Heart left ventricle (tissue), 16 donors: ENCODE measurements around the gene LRRC42. TPM values are rescaled to one million over a fixed set of nuclear protein-coding genes. Genes with fewer than 3 reads are reported as not detected.

Source experiments
- ATAC-seq, 4 donors: fragments of 200-7000 bp; cut with Tn5 transposase; one replicate each; pipeline ENCODE4 v1.9.1; 2020 to 2022; ENCODE audit warnings: moderate library complexity in 4 of 4, mild to moderate bottlenecking in 3 of 4, moderate number of reproducible peaks in 1 of 4
- DNase-seq, 5 donors: peaks; one replicate each; pipeline ENCODE4 v3.0.0-alpha.2; 2020
- H3K27ac ChIP-seq, 12 donors: fragments of 200-600 bp; sonication (generic) in 4 of 12; one replicate each; pipeline versions ENCODE4 v1.5.0 to v1.8.0; 2016 to 2022; ENCODE audit warnings: mild to moderate bottlenecking in 2 of 12
- H3K27me3 ChIP-seq, 9 donors: fragments of 200-600 bp; sonication (generic) in 2 of 9; one replicate each; pipeline versions ENCODE4 v1.5.1 to v1.8.0; 2016 to 2022; ENCODE audit warnings: mild to moderate bottlenecking in 3 of 9
- H3K36me3 ChIP-seq, 9 donors: fragments of 200-600 bp; sonication (generic) in 2 of 9; one replicate each; pipeline versions ENCODE4 v1.5.0 to v1.8.0; 2018 to 2022; ENCODE audit warnings: mild to moderate bottlenecking in 2 of 9
- H3K4me1 ChIP-seq, 12 donors: fragments of 200-600 bp; sonication (generic) in 4 of 12; one replicate each; pipeline versions ENCODE4 v1.5.0 to v1.8.0; 2016 to 2022; ENCODE audit warnings: mild to moderate bottlenecking in 3 of 12
- H3K4me3 ChIP-seq, 12 donors: fragments of 200-600 bp; sonication (generic) in 4 of 12; one replicate each; pipeline versions ENCODE4 v1.5.0 to v1.8.0; 2017 to 2022; ENCODE audit warnings: mild to moderate bottlenecking in 9 of 12, moderate library complexity in 4 of 12
- H3K9me3 ChIP-seq, 12 donors: fragments of 200-600 bp; sonication (generic) in 4 of 12; one replicate each; pipeline versions ENCODE4 v1.5.0 to v1.8.0; 2016 to 2022; ENCODE audit warnings: mild to moderate bottlenecking in 1 of 12
- POLR2A ChIP-seq, 2 donors: fragments of 450-650 bp; IDR thresholded peaks; one replicate each; pipeline ENCODE4 v1.6.1; 2017; ENCODE audit warnings: antibody characterized with exemption in 2 of 2, mild to moderate bottlenecking in 2 of 2, moderate library complexity in 2 of 2
- WGBS, 4 donors: extraction: QIAGEN DNeasy Blood & Tissue Kit in 2 of 4; methylation state at CpG; one replicate each; pipeline versions ENCODE4 v1.1.5 to v1.1.7; 2013 to 2018; 5-methylcytosine and 5-hydroxymethylcytosine counted together
- intact Hi-C, 10 donors: fragments of 100-400 bp; cut with DNase I; formaldehyde crosslinking; loops; one replicate each; pipeline versions ENCODE4 v1.11.1 to v1.14.2; 2022
- polyA plus RNA-seq, 2 donors: library from polyadenylated mRNA; stranded (reverse); fragments of 200-250 nt; gene quantifications; one replicate each; pipeline ENCODE4 v1.2.3, GENCODE V29; 2013
- total RNA-seq, 9 donors: library from RNA; depleted of rRNA in 2 of 9; stranded (reverse); fragments of >200 nt in 2 of 9; fragmentation: NEBNext Ultra II Directional in 3 of 9; extraction: Animal tissue kit (Norgen Biotek cat#: 25700) in 3 of 9; gene quantifications; one replicate each; pipeline versions ENCODE4 v1.1.0 to v1.2.4, GENCODE V29; 2016 to 2023
- TF ChIP-seq, protein P1 (sequence below), 12 donors: fragments of 200-600 bp; sonication (generic) in 4 of 12; IDR thresholded peaks; one replicate each; pipeline versions ENCODE4 v1.5.0 to v1.8.0; 2018 to 2022; ENCODE audit warnings: antibody characterized with exemption in 12 of 12, mild to moderate bottlenecking in 5 of 12
- donor health status: ischemic (EF 13 %, LVEDD 7.1; RV severe dilation, severe dysfunction).
- donor health status: healthy with polysubstance abuse.
- donor health status: DM: no; HTN: yes; CAD: no.
- donor health status: DM: no; HTN: no; CAD: no.
- donor health status: ischemic (EF 25% LVEDD 6.9; RV normal size, moderate dysfunction).
- donor health status: ischemic (EF 25% LVEDD 5.7; RV mildly dilated, moderate dysfunction).
- donor health status: healthy.
- donor health status: DM: yes; HTN: yes; CAD: no.
- donor health status: ischemic (EF 35%, LVEDD 5.7; RV mildly dilated, moderate dysfunction).
- donor health status: nonischemic (EF 11% LVEDD 7.7; RV severe dilation, severe dysfunction).
- donor health status: DM: yes; HTN: yes; CAD: no.
- donor health status: PGD.
- donor health status: ischemic (EF 29% LVEDD 5.4; RV normal size, mild dysfunction).
- donor health status: nonischemic (EF 23%, LVEDD 6.1; RV moderate dilation, normal function).

Gene LRRC42
- total and polyA plus RNA-seq, 11 donors: 3.7 to 18.5 (median 14.3) TPM

DNA sequence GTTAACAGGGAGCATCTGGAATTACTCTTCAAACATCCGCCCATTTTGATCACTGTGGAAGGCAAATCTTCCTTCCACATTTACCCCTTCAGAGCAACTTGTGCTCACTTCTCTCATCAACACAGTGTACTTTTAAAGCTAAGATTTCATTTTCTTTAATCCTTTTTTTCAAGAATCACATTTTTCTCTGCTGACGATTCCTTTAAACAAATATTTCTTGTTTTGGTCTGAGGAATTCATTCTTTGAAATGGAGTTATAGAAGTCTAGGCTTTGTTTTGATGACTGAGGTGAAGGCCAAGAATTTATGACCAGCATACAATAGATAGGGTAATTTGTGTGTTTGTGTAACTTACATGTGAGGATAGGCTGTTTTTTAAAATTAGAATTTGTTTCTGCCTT is 25.6 kb downstream of the LRRC42 start:
- Histone ChIP-seq H3K4me1 (peaks cover 0 to 6% (median 0%) of the 10 kb centered on the region in 12 donors), H3K27me3 (no peaks in the 10 kb centered on the region), H3K36me3 (peaks cover 0 to 64% (median 50%) of the 10 kb centered on the region in 9 donors), H3K27ac (no peak overlapping the region), H3K4me3 (no peak overlapping the region), H3K9me3 (no peaks in the 10 kb centered on the region)
- TF ChIP-seq, protein P1, sequence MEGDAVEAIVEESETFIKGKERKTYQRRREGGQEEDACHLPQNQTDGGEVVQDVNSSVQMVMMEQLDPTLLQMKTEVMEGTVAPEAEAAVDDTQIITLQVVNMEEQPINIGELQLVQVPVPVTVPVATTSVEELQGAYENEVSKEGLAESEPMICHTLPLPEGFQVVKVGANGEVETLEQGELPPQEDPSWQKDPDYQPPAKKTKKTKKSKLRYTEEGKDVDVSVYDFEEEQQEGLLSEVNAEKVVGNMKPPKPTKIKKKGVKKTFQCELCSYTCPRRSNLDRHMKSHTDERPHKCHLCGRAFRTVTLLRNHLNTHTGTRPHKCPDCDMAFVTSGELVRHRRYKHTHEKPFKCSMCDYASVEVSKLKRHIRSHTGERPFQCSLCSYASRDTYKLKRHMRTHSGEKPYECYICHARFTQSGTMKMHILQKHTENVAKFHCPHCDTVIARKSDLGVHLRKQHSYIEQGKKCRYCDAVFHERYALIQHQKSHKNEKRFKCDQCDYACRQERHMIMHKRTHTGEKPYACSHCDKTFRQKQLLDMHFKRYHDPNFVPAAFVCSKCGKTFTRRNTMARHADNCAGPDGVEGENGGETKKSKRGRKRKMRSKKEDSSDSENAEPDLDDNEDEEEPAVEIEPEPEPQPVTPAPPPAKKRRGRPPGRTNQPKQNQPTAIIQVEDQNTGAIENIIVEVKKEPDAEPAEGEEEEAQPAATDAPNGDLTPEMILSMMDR (IDR thresholded peaks at IDR 0.05): no peak
- TF ChIP-seq POLR2A (IDR thresholded peaks at IDR 0.05): no peak
- intact Hi-C loops: no loop called here
- DNase-seq: no peak
- ATAC-seq: no peak
- 88 to 93% (median 91%) methylated on average over 2 of the region's 2 CpGs for WGBS, 4 donors

DNA sequence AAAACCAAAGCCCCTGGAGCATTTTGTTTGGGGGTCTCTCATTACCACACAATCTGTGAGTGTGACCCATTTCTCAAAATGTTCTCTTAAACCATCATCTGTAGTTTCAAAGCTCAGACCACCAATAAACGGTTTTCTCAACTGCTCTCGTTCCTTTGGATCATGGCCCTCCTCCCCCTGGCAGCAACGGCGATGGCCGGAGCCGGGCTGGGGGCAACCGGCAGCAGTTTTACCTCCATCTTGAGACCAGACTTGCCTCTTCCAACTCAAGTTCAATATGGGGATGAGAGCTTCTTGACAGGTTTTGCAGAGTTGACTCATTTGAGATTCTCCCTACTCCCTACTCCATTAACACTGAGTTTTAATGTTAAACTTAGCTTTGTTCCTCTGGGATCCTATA is 29.7 kb downstream of the LRRC42 start:
- DNase-seq (no peak), ATAC-seq (no peak)
- Histone ChIP-seq H3K27me3 (no peaks in the 10 kb centered on the region), H3K27ac (no peak overlapping the region), H3K9me3 (no peaks in the 10 kb centered on the region), H3K36me3 (peaks cover 0 to 24% (median 9%) of the 10 kb centered on the region in 9 donors), H3K4me1 (no peaks in the 10 kb centered on the region), H3K4me3 (no peak overlapping the region)
- 95 to 99% (median 98%) methylated on average over 7 of the region's 7 CpGs for WGBS, 4 donors
- TF ChIP-seq, protein P1 (IDR thresholded peaks at IDR 0.05): no peak
- no peak for TF ChIP-seq POLR2A (IDR thresholded peaks at IDR 0.05)
- intact Hi-C loops: no loop called here

DNA sequence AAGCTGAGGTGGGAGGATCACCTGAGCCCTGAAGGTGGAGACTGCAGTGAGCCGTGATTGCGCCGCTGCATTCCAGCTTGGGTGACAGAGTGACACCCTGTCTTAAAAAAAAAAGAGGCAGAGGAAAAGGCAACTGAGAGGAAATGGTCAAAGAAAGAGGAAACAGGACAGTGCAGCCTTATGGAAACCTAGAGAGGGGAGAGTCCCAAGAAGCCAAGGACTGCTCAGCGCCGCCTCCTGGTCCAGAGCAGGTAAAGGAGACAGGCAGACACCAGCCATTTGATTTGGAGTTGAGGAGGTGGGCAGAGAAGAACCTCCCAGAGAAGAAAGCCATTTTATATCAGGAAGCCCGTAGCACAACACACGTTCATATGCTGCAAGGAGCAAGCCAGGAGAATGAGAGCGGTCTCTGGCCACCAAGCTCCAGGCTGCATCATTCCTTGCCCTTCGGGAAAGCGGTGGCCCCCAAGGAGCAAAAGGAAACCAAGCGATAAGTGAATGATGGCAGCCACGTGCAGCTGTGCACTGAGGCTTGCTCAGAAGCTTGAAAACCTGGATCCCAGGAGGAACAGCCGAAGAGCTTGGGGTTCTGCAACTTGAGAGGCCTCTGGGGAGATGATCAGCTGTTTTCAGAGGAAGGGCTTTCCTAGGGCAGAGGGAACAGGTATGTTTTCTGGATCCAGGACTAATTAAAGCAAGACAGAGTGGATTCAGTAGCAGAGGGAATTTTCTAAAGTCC is 33.7 kb downstream of the LRRC42 start:
- Histone ChIP-seq H3K4me1 (peaks cover 0 to 12% (median 5%) of the 10 kb centered on the region in 12 donors), H3K27ac (no peak overlapping the region), H3K9me3 (no peaks in the 10 kb centered on the region), H3K36me3 (no peaks in the 10 kb centered on the region), H3K4me3 (no peak overlapping the region), H3K27me3 (no peaks in the 10 kb centered on the region)
- TF ChIP-seq POLR2A (IDR thresholded peaks at IDR 0.05): no peak
- TF ChIP-seq, protein P1 (IDR thresholded peaks at IDR 0.05): no peak
- 85 to 88% (median 87%) methylated on average over 13 of the region's 13 CpGs for WGBS, 4 donors
- DNase-seq (no peak), ATAC-seq (no peak)
- intact Hi-C loops: no loop called here

DNA sequence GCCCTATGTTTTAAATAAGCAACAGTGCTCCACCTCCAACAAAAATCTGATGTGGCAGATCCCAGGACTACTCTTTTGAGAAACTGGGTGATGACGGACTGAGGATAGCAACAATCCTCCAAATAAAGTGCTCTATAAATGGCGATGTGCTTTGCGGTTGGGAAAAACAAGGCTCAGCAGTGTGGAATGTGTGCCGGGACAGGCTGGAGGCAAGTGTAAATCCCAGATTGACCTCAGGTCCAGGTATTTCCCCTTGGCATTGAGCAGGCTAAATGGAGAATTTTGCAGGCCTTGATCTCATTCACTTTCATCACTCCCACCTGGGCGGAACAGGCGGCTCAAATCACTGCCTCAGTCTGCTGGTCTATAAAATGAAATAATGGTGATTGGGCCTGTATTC is 35.1 kb downstream of the LRRC42 start:
- ATAC-seq: no peak
- 87 to 94% (median 90%) methylated on average over 6 of the region's 6 CpGs for whole genome bisulfite sequencing, 4 donors

More for the DNA sequence above, 35.1 kb downstream of the LRRC42 start:
- Histone ChIP-seq H3K9me3 (no peaks in the 10 kb centered on the region), H3K36me3 (no peaks in the 10 kb centered on the region), H3K27me3 (no peaks in the 10 kb centered on the region), H3K4me1 (peaks cover 0 to 12% (median 5%) of the 10 kb centered on the region in 12 donors), H3K27ac (no peak overlapping the region), H3K4me3 (no peak overlapping the region)
- DNase-seq: no peak
- intact Hi-C loops: no loop called here
- TF ChIP-seq, protein P1 (IDR thresholded peaks at IDR 0.05): no peak
- no peak for TF ChIP-seq POLR2A (IDR thresholded peaks at IDR 0.05)
